ENCODE results near the gene SYT15.
A peak's percentile ranks its signal among the peaks of the same experiment; 100 is the strongest.
"Not testable (repeated sequence)": the region's sequence is repeated elsewhere in the genome, so short reads cannot be mapped to it uniquely, and the experiment has no call there.

SYT15 gene

DNA sequence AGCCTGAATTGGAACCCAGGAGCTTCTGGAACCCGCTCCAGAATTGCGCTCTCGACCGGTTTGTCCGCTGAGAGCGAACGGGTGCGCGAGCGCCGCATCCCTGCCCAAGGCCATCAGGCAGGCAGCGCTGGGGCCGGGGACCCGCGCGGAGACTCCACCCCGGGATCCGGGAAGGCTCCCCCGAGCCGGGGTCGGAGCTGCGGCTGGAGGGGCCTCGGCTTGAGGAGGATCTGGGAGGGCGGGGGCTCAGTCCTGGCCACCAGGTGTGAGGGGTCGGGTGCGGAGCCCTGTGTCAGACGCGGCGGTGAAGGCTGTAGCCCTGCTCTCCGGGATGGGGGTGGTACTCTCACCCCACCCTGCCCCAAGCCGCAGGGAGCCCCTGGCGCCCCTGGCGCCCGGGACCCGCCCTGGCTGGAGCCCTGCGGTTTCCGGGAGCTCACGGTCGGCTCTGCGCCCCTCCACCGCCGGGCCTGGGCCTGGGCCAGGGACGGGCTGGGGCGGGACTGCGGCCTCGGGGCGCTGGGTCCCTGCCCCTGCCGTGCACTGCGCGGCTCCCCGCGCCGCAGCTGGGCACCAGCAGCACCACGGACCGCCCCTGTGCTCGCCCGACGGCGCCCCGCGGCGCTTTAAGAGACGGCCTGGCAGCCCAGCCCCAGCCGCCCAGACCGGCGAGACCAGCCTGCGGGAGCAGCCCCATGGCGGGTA lies at the start of gene SYT15:
SYT15 (plus strand) TSS at position 655 of the 705 bp plus-strand sequence; CDS start at position 696, 41 bp downstream.
- peak within 1 kb of the TSS in 1 of 7 experiments; percentile 30 for H3K4me3 ChIP-seq
- not testable (repeated sequence) for H3K27ac ChIP-seq

DNA sequence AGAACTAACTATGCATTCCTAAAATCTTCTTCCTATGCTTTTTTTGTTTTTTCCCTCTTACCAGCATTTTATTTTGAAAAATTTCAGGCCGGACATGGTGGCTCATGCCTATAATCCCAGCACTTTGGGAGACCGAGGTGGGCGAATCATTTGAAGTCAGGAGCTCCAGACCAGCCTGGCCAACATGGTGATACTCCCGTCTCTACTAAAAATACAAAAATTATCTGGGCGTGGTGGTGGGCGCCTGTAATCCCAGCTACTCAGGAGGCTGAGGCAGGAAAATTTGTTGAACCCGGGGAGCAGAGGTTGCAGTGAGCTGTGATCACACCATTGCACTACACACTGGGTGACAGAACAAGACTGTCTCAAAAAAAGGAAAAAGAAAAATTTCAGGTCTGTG lies 49.2 kb upstream of the SYT15 start:
- H3K4me3 ChIP-seq, H3K27ac ChIP-seq: not testable (repeated sequence)

DNA sequence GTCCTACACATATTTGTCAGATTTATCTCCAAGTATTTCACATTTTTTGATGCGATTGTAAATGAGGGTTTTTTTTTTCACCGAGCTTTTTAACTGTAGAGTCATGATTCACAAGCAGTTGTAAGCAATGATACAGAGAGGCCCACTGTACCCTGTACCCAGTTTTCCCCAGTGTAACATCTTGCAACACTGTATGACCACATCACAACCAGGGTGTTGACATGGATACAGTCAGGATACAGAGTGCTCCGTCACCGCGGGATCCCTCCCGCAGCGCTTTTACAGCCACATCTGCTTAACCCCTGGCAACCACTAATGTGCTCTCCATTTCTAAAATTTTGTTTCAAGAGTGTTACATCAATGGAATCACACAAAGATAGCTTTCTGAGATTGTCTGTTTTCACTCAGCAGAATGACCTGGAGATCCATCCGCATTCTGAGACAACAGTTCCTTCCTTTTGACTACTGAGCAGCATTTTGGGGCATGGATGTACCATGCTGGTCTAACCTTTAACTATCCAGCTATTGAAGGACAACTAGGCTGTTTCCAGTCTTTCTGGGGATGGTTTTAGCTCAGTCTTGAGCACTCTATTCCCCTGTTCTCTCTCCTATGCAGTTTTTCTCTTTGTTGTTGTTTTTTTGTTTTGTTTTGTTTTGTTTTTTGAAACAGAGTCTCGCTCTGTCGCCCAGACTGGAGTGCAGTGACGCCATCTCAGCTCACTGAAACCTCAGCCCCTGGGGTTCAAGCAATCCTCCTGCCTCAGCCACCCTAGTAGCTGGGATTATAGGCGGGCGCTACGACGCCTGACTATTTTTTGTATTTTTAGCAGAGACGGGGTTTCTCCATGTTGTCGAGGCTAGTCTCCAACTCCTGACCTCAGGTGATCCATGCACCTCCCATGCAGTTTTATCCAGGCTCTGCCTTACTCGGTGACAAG lies 48.4 kb upstream of the SYT15 start:
- no peak overlapping the region for H3K27ac ChIP-seq

DNA sequence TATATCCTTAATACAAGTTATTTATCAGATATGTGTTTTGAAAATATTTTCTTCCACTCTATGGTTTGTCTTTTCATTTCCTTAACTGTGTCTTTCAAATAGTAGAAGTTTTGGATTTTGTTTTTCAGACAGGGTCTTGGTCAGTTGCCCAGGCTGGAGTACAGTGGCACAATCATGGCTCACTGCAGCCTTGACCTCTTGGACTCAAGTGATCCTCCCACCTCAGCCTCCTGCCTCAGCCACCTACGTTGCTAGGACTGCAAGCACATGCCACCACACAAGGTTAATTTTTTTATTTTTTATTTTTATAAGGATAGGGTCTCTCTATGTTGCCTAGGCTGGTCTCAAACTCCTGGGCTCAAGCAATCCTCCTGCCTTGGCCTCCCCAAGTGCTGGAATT lies 46.7 kb upstream of the SYT15 start:
- H3K27ac ChIP-seq, H3K4me3 ChIP-seq: not testable (repeated sequence)

More for the DNA sequence above, 48.4 kb upstream of the SYT15 start:
- no peak overlapping the region for H3K4me3 ChIP-seq

DNA sequence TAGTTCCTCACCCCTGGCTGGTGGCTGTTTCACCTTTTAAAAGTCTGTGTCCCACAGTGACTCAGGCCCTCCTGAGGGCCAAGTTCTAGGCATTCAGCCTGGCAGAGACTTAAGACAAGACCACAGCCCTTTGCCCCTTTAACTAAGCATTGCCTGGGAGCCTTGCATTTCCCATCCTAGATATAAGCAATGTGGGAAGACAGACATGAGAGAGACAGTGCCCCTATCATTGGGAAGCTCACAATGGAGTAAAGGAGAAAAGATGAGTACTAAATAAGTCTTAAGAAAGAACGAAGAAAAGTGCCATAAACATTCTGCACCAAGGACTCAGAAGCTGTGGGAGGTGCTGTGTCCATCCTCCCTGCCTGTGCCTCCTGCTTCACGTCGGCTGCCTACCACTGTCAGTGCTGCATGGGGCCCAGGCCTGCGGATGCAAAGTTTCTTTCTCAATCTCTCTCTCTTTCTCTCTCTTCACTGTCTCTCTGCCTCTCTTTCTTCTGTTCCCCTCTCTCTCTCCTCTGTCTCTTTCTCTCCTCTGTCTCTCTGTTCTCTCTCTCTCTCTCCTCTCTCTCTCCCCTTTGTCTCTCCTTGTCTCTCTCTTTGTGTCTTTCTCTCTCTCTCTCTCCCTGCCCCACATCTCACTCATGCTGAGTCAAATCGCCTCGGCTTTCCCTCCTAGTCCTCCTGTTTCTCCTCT lies 44.0 kb upstream of the SYT15 start:
- H3K4me3 ChIP-seq, result no peak overlapping the region
- no peak overlapping the region for H3K27ac ChIP-seq

DNA sequence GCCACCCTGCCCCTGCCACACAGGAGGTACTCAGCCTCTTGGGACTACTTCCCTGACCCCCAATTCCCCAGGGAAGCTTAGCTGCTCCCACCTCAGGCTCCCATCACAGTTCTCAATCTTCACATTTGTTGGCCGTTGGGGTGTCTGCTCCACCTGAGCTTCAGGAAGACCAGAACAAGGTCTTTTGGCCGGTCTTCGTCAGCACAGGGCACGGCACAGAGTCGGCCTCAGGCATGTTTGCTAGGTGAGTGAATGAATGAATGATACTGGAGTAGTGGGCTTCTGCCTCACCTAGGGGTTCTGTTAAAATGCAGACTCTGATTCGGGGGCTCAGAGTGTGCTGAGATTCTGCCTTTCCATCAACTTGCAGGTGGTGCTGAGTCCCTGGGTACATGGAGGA lies 42.8 kb upstream of the SYT15 start:
- Histone ChIP-seq H3K4me3 (no peak overlapping the region), H3K27ac (no peak overlapping the region)

DNA sequence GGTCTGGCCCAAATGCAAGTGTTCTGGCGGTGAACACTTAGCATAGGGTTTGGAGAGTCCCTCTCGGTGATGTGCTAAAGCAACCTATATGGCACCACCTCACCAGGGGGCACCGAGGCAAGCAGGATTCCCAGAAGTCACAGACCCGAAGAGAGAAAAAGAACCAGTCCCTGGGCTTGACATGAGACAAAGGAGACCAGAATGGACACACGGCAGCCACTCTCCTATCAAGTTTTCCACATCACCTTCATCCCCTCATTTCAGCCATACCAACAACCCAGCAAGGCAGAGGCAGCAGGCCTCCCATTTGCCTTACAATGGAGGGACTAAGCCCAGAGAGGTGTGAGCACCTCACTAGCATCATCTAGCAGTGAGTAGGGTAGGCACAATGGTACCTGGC lies 42.1 kb upstream of the SYT15 start:
- Histone ChIP-seq H3K27ac (no peak overlapping the region), H3K4me3 (no peak overlapping the region)

DNA sequence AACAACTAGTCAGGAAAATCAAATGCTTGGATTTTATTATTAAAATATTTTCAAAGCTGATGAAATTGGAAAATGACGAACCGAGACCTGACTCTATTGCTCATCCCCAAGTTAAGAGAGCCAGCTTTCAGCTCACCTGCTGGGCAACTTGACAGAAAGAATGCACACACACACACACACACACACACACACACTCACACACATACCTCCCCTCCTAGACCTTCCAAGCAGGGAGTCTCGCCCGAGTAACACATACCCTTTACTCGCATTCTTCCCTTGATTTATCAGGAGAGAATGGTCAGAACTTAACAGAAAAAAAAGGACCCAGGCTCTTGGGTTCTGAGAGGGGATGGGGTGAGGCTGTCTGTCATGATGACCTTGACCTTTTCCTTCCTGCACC lies 41.6 kb upstream of the SYT15 start:
- no peak overlapping the region for H3K4me3 ChIP-seq
- no peak overlapping the region for H3K27ac ChIP-seq

DNA sequence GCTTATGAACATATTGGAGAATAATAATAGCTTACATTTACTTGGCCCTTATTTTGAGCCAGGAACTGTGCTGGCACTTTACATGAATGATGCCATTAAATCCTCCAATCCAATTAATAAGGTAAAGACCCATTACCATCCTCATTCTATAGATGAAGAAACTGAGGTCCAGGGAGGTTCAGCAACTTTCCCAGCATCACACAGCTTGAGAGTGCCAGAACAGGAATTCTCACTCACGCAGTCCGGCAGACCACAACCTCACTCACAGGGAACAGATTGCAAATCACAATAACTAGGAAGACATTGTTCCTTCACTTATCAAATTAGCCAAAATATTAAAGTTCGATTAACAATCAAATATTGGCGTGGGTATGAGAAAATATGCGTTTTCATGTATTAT lies 40.8 kb upstream of the SYT15 start:
- Histone ChIP-seq H3K4me3 (no peak overlapping the region), H3K27ac (no peak overlapping the region)

DNA sequence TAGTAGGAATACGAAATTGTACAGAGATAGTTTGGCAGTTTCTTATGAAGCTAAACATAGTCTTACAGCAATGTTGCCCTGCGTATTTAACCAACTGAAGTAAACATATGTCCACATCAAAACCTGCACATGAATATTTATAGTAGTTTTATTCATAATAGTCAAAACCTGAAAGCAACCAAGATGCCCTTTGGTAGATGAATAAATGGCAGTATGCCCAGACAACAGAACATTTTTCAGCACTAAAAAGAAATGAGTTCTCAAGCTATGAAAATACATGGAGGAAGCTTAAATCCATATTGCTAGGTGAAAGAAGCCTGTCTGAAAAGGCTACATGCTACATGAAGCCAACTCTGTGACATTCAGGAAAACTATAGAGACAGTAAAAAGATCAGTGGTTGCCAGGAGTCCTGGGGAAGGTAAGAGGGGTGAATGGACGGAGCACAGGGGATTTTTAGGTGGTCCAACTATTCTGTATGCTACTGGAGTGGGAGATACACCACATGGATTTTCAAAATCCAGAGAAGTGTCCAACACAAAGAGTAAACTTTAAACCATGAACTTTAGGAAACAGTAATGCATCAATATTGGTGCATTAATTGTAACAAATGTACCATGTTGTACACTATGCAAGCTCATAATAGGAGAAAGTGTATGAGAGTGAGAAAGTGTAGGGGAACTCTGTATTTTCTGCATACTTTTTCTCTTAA lies 40.1 kb upstream of the SYT15 start:
- Histone ChIP-seq H3K4me3 (no peak overlapping the region), H3K27ac (no peak overlapping the region)

DNA sequence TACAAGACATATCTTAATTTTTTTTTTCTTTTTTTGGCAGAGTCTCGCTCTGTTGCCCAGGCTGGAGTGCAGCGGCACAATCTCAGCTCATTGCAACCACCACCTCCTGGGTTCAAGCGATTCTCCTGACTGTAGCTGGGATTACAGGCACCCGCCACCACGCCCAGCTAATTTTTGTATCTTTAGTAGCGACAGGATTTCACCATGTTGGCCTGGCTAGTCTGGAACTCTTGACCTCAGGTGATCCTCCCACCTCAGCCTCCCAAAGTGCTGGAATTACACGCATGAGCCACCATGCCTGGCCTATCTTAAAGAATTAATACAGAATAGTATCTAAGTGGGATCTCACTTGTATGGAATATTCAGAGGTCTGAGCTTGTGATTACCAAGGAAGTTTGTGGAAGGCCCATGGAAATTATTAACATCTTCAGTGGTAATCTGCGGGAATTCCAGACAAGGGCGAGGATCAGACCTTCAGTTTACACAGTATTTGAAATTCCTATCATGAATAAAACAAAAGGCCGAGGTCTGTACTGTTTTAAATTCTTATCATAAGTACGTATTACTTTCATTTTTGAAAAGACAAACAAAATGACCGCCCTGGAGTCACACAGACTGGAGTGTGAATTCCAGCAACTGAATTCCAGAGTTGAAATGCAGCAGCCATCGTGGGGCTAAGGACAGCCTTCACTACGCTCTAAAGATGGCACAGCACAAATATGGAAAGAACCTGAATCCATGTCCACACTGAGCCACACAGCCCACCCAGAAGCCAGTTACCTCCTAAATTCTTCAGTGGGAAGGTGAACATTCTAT lies 39.1 kb upstream of the SYT15 start:
- Histone ChIP-seq H3K4me3 (no peak overlapping the region), H3K27ac (no peak overlapping the region)

DNA sequence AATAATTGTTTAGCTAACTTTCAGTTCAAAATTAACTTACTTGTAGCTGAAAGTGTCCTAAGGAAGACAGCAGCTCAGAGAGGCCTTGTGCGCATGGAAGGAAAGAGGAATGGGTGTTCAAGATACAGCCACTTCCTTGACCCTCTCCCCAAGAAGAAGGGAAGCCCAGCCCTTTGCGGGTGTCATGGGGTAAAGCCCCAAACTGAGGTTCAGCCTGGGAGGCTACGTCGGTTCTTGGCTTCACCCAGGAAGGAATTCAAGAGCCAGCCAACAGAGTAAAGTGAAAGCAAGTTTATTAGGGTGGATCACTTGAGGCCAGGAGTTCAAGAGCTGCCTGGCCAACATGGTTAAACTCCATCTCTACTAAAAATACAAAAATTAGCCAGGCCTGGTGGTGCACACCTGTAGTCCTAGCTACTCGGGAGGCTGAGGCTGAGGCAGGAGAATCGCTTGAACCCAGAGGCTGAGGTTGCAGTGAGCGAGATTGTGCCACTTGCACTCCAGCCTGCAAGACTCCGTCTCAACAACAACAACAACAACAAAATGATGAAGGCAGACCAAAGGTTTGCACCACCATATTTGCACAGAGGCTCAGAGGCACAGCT lies 38.4 kb upstream of the SYT15 start:
- Histone ChIP-seq H3K27ac (no peak overlapping the region), H3K4me3 (no peak overlapping the region)

DNA sequence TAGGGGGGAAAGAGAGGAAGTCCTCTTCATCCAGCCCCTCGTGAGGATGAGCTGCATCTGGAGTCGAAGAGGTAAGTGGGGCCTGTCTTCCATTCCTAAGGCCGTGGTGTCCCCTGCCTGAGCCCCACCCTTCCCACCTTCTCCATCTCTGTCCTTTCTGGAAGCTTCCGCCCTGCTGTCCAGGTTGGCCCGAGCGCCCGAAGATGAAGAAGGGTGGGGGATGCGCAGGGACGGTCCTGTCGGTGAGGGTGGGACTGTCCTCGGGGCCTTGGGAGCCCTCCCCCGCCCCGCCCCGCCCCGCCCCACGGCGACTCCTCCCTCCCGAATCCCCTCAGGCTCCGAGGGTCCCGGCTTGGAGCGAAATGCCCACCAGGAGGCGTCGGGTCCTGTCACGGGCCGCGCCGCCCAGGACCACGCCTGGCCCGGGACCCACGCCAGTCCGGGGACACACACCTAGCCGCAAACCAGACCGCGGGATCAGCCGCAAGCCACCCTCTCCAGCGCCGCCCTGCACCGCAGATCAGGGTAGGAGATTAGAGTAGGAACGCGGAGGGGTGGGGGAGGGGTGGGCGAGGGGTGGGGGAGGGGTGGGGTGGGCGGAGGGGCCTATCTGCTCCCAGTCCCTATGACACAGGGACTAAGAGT lies 37.8 kb upstream of the SYT15 start:
- no peak overlapping the region for H3K27ac ChIP-seq

DNA sequence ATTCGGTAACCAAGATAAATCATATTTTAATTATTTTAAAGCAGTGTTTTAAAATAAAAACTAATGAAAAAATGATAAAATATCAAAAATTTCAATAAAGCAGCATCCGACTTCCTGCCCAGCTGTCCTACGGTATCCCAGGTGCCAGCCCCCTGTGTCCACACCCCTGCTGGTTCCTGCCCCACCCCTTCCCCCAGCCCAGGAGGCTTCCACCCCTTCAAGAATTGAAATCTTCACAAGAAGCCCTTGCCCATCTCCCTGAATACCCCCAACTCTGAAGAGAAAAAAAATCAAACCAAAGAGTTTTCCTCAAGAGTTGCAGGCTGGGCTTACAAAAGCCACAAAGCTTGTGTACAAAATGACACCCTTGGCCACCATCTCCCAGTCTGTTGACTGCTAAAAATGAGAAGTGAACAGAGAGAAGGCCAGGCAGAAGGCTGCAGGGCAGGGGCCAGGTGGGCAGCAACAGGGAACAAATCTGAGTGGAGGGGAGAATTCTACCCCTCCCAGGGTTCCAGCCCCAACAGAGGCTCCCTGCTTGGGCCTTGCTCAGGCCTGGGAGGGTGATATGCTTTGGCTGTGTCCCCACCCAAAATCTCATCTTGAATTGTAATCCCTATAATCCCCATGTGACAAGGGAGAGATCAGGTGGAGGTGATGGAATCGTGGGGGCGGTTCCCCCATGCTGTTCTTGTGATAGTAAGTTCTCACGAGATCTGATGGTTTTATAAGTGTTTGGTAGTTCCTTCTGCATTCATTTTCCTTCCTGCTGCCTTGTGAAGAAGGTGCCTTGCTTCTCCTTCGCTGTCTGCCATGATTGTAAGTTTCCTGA lies 37.0 kb upstream of the SYT15 start:
- Histone ChIP-seq H3K4me3 (no peak overlapping the region), H3K27ac (no peak overlapping the region)

More for the DNA sequence above, 37.8 kb upstream of the SYT15 start:
- peak overlapping the region in 1 of 7 experiments; percentile 1 for H3K4me3 ChIP-seq

DNA sequence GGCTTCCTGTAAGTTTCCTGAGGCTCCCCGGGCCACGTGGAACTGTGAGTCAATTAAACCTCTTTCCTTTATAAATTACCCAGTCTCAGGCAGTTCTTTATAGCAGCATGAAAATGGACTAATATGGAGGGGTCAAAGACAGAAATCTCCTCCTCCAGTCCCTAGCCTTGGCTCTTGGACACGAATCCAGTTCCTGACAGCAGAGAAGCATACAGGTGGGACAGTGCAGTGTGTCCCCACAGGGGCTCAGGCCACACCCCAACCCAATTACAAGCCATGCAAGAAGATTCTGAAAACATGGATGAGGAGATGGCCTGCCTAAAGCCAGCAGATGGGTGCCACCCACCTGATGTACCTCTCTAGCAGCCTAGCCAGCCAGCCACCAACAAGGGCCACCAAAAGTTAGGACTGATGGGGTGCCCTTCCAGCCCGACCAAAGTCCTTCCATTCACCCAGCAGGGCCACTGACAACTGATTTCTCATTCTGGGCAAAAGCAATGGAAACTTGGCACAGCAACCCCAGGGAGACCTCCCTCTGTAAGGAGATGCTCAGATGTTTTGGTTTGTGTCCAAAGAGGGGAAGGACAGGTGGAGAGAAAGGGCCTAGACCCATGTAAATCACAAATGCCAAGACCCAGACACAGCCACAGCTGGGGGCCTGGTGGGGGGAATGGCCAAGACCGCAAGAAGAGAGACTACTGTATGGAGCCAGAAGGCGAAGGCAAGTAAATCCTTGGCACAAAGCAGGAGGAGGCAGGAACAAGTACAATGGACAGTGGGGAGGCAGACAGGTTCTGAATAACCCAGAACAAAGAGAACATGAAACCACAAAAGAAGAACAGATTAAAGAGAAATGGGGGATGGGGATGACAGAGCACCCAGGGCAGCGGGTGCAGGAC lies 36.1 kb upstream of the SYT15 start:
- H3K27ac ChIP-seq, result no peak overlapping the region
- no peak overlapping the region for H3K4me3 ChIP-seq

Data from skin epidermis (tissue), 12 donors.